ENCODE results near the gene DNM3.
"Not testable (repeated sequence)": the region's sequence is repeated elsewhere in the genome, so short reads cannot be mapped to it uniquely, and the experiment has no call there.

DNM3 gene

DNA sequence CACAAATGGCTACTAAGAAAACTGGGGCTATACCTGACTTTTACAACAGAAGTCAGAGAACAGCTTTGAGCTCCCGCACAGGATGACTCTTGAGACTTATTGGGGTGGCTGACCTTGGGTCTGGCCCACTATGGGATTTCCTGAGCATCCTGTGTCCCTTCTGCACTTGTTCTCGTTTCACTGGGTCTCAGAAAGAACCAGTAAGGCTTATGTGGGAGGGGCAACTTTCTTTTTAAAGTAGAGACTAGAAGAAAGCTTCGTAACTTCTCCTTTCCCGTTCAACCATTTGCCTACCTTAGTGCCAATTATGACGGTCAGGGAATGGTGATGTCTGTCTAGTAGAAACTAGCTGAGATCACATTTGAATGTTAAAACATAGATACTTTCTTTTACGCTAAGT lies 519.7 kb downstream of the DNM3 start:
- TF ChIP-seq, protein P1, sequence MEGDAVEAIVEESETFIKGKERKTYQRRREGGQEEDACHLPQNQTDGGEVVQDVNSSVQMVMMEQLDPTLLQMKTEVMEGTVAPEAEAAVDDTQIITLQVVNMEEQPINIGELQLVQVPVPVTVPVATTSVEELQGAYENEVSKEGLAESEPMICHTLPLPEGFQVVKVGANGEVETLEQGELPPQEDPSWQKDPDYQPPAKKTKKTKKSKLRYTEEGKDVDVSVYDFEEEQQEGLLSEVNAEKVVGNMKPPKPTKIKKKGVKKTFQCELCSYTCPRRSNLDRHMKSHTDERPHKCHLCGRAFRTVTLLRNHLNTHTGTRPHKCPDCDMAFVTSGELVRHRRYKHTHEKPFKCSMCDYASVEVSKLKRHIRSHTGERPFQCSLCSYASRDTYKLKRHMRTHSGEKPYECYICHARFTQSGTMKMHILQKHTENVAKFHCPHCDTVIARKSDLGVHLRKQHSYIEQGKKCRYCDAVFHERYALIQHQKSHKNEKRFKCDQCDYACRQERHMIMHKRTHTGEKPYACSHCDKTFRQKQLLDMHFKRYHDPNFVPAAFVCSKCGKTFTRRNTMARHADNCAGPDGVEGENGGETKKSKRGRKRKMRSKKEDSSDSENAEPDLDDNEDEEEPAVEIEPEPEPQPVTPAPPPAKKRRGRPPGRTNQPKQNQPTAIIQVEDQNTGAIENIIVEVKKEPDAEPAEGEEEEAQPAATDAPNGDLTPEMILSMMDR (IDR thresholded peaks at IDR 0.05; ENCODE audit: insufficient read depth, low read length, poor library complexity, severe bottlenecking): no peak
- Histone ChIP-seq H3K36me3 (ENCODE audit: control insufficient read depth, insufficient read depth, low read length) (no peaks in the 10 kb centered on the region), H3K4me3 (replicated peaks; ENCODE audit: low read depth, low read length) (no peak overlapping the region), H3K27me3 (replicated peaks; ENCODE audit: control insufficient read depth, insufficient read depth, low read length) (no peaks in the 10 kb centered on the region)
- DNase-seq (ENCODE audit: extremely low read depth, insufficient read length): no peak

DNA sequence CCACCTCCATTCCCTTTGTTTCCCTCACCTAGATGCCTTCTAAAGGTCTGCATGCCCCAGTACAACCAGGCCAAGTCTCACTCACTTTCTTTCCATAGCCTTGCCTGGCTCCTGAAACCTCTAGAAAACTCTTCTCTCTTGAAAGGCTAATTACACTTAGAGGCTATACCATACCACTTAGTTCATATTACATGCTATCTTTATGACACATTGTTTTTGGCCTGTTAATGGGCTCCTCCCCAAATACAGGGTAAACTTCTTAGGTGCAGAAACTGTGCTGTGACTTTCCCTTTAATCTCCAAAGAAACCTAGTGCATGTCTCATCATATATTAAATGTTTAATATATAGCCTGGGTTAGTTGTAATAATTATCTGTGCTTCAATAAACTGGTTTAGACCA lies 522.6 kb downstream of the DNM3 start:
- Histone ChIP-seq H3K36me3 (ENCODE audit: control insufficient read depth, insufficient read depth, low read length) (no peaks in the 10 kb centered on the region), H3K4me3 (replicated peaks; ENCODE audit: low read depth, low read length) (no peak overlapping the region), H3K27me3 (replicated peaks; ENCODE audit: control insufficient read depth, insufficient read depth, low read length) (no peaks in the 10 kb centered on the region)
- TF ChIP-seq, protein P1 (IDR thresholded peaks at IDR 0.05; ENCODE audit: insufficient read depth, low read length, poor library complexity, severe bottlenecking): no peak
- DNase-seq (ENCODE audit: extremely low read depth, insufficient read length): no peak

DNA sequence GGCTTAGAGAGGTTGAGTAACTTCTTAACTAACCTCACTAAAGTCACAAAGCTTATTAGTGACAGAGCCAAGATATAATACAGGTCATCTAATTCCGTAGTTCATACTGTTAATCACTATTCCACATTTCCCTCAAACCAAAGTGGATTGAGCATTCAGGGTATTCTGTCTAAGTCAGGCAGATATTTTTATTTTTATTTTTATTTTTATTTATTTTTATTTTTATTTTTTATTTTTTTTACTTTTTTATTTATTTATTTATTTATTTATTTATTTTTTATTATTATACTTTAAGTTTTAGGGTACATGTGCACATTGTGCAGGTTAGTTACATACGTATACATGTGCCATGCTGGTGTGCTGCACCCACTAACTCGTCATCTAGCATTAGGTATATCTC lies 530.3 kb downstream of the DNM3 start:
- not testable (repeated sequence) for DNase-seq (ENCODE audit: extremely low read depth, insufficient read length); H3K4me3 ChIP-seq (replicated peaks; ENCODE audit: low read depth, low read length); H3K27me3 ChIP-seq (replicated peaks; ENCODE audit: control insufficient read depth, insufficient read depth, low read length); H3K36me3 ChIP-seq (ENCODE audit: control insufficient read depth, insufficient read depth, low read length)

DNA sequence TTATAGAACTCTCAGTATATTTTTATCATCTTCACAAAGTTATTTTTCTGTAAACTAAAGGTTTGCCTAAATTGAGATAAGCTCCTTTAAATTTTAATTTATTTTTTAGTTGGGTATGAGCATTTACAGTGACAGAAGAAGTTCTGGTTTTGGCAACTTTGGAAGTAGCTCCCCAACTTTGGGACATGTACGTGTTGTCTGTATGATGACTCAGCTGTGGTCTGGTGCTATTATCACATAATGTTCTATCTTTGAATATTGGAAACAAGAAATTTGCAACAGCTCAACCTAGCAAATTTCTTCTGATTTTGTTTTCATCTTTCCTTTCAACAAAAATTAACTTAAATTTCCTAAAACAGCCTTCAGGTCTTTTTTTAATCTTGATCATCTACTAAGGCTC lies 532.6 kb downstream of the DNM3 start:
- Histone ChIP-seq H3K27me3 (replicated peaks; ENCODE audit: control insufficient read depth, insufficient read depth, low read length) (no peaks in the 10 kb centered on the region), H3K4me3 (replicated peaks; ENCODE audit: low read depth, low read length) (no peak overlapping the region), H3K36me3 (ENCODE audit: control insufficient read depth, insufficient read depth, low read length) (no peaks in the 10 kb centered on the region)
- DNase-seq (ENCODE audit: extremely low read depth, insufficient read length): no peak
- TF ChIP-seq, protein P1 (IDR thresholded peaks at IDR 0.05; ENCODE audit: insufficient read depth, low read length, poor library complexity, severe bottlenecking): no peak

DNA sequence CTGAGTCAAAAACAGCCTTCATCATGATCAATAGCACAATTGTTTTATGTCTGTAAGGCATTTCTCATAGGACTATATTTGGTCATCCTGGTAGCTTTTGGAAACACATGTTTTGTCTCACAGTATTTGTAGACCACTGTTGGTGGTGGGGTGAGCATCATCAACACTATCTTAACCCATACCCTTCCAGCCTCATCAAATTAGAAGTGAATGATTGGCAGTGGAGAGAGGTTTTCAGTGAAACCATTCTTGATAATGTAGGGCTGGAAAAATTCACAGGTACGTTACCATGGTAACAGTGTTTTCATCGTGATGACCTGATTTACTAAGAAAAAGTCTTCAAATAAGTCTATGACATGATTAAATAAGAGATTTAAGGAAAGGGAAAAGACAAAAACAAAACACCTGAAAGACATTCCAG lies 533.9 kb downstream of the DNM3 start:
- Histone ChIP-seq H3K4me3 (replicated peaks; ENCODE audit: low read depth, low read length) (no peak overlapping the region), H3K36me3 (ENCODE audit: control insufficient read depth, insufficient read depth, low read length) (no peaks in the 10 kb centered on the region), H3K27me3 (replicated peaks; ENCODE audit: control insufficient read depth, insufficient read depth, low read length) (no peaks in the 10 kb centered on the region)
- no peak for DNase-seq (ENCODE audit: extremely low read depth, insufficient read length)
- TF ChIP-seq, protein P1 (IDR thresholded peaks at IDR 0.05; ENCODE audit: insufficient read depth, low read length, poor library complexity, severe bottlenecking): no peak

DNA sequence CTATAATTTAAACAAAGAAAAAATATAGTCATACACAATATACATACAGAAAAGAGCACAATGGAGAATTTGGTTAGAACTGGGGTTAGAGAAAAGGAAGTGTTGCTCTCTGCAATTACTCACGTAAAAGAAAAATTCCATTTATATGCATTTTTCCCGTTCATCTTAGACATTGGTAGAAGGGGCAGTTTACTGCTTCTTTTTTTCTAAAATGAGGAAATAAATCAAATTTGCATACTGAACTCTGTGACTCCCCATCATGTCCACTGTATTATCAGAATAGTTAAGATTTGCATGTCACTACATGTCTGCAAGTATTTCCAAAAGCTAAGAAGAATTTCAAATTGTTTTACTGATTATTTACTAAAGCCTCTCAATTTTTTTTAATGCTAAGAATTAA lies 535.1 kb downstream of the DNM3 start:
- Histone ChIP-seq H3K4me3 (replicated peaks; ENCODE audit: low read depth, low read length) (no peak overlapping the region), H3K36me3 (ENCODE audit: control insufficient read depth, insufficient read depth, low read length) (no peaks in the 10 kb centered on the region), H3K27me3 (replicated peaks; ENCODE audit: control insufficient read depth, insufficient read depth, low read length) (no peaks in the 10 kb centered on the region)
- no peak for DNase-seq (ENCODE audit: extremely low read depth, insufficient read length)
- TF ChIP-seq, protein P1 (IDR thresholded peaks at IDR 0.05; ENCODE audit: insufficient read depth, low read length, poor library complexity, severe bottlenecking): no peak
